Measurements from ENCODE around the gene RBPMS2. TPM values are rescaled to one million over a fixed set of nuclear protein-coding genes. Genes with fewer than 3 reads are reported as not detected.

Gene RBPMS2
- total RNA-seq, 2 donors from 2014 or later, result 0.26 to 0.33 TPM

- DNase-seq (no peak), ATAC-seq (no peak)
- Histone ChIP-seq H3K4me1 (peaks cover 9% of the 10 kb centered on the region), H3K27ac (no peak overlapping the region), H3K36me3 (replicated peaks in 1 of 2; ENCODE audit: insufficient read depth in 1 of 2, low read depth in 2 of 2) (no peaks in the 10 kb centered on the region), H3K9me3 (no peaks in the 10 kb centered on the region), H3K27me3 (no peaks in the 10 kb centered on the region), H3K4me3 (no peak overlapping the region)
- WGBS, 2 donors, result 82 to 89% methylated on average over 3 to 4 of the region's 4 CpGs
- intact Hi-C loops (cut with DNase I), result no loop called here
- TF ChIP-seq POLR2A (IDR thresholded peaks at IDR 0.05) (no peak), CTCF (IDR thresholded peaks at IDR 0.05) (no peak)
Observed at GRCh38 chr15:64783796-64784195, 8.4 kb upstream of the RBPMS2 start.

GRCh38 chr15:64782751-64783150 lies 7.4 kb upstream of the RBPMS2 start:
- H3K9me3 ChIP-seq, result no peaks in the 10 kb centered on the region
- no peaks in the 10 kb centered on the region for H3K36me3 ChIP-seq (replicated peaks in 1 of 2; ENCODE audit: insufficient read depth in 1 of 2, low read depth in 2 of 2)
- TF ChIP-seq CTCF (IDR thresholded peaks at IDR 0.05), result no peak
- TF ChIP-seq POLR2A (IDR thresholded peaks at IDR 0.05), result no peak
- intact Hi-C loops (cut with DNase I), result no loop called here
- H3K27ac ChIP-seq, result no peak overlapping the region
- ATAC-seq (no peak), DNase-seq (no peak)
- no peak overlapping the region for H3K4me3 ChIP-seq
- H3K27me3 ChIP-seq, result no peaks in the 10 kb centered on the region
- 69 to 77% methylated on average over 4 to 5 of the region's 5 CpGs for WGBS, 2 donors
- peaks cover 9% of the 10 kb centered on the region for H3K4me1 ChIP-seq

GRCh38 chr15:64781299-64781698 lies 5.9 kb upstream of the RBPMS2 start:
- ATAC-seq (peak; percentile 84), DNase-seq (peak; percentile 51 to 76 (median 66))
- Histone ChIP-seq H3K4me1 (peaks cover 9% of the 10 kb centered on the region), H3K4me3 (no peak overlapping the region), H3K27ac (no peak overlapping the region), H3K36me3 (replicated peaks in 1 of 2; ENCODE audit: insufficient read depth in 1 of 2, low read depth in 2 of 2) (no peaks in the 10 kb centered on the region), H3K9me3 (no peaks in the 10 kb centered on the region), H3K27me3 (no peaks in the 10 kb centered on the region)
- intact Hi-C loops (cut with DNase I), result no loop called here
- 33 to 38% methylated on average over 6 of the region's 6 CpGs for WGBS, 2 donors
- TF ChIP-seq CTCF (IDR thresholded peaks at IDR 0.05), result peak in 1 of 7 experiments; percentile 13
- no peak for TF ChIP-seq POLR2A (IDR thresholded peaks at IDR 0.05)

- WGBS, 2 donors, result 68 to 88% methylated on average over 7 to 8 of the region's 8 CpGs
- no peaks in the 10 kb centered on the region for H3K36me3 ChIP-seq (replicated peaks in 1 of 2; ENCODE audit: insufficient read depth in 1 of 2, low read depth in 2 of 2)
- TF ChIP-seq CTCF (IDR thresholded peaks at IDR 0.05) (no peak), POLR2A (IDR thresholded peaks at IDR 0.05) (no peak)
- no peak overlapping the region for H3K27ac ChIP-seq
- H3K4me3 ChIP-seq, result no peak overlapping the region
- H3K4me1 ChIP-seq, result peaks cover 15% of the 10 kb centered on the region
- no peak for ATAC-seq
- no peaks in the 10 kb centered on the region for H3K27me3 ChIP-seq
- H3K9me3 ChIP-seq, result no peaks in the 10 kb centered on the region
- intact Hi-C loops (cut with DNase I), result no loop called here
- DNase-seq, result no peak
Observed at GRCh38 chr15:64780600-64781156, 5.3 kb upstream of the RBPMS2 start.

- Histone ChIP-seq H3K36me3 (replicated peaks in 1 of 2; ENCODE audit: insufficient read depth in 1 of 2, low read depth in 2 of 2) (no peaks in the 10 kb centered on the region), H3K27ac (no peak overlapping the region), H3K4me1 (peaks cover 15% of the 10 kb centered on the region), H3K27me3 (no peaks in the 10 kb centered on the region), H3K9me3 (no peaks in the 10 kb centered on the region), H3K4me3 (no peak overlapping the region)
- intact Hi-C loops (cut with DNase I), result no loop called here
- ATAC-seq, result no peak
- no peak for DNase-seq
- 76 to 95% methylated on average over 1 of the region's 1 CpG for WGBS, 2 donors
- TF ChIP-seq CTCF (IDR thresholded peaks at IDR 0.05), result no peak
- TF ChIP-seq POLR2A (IDR thresholded peaks at IDR 0.05), result no peak
Observed at GRCh38 chr15:64779630-64780029, 4.2 kb upstream of the RBPMS2 start.
